AG09309 (cell line): ENCODE data around the gene AK9.
"Not testable (repeated sequence)": the region's sequence is repeated elsewhere in the genome, so short reads cannot be mapped to it uniquely, and the experiment has no call there.

Source experiments
- DNase-seq: peaks from one replicate; pipeline ENCODE4 v3.0.0-alpha.2; 2010; ENCODE audit warnings: low read depth
- H3K4me3 ChIP-seq: 2 replicates; pipeline ENCODE4 v1.5.1; 2011; ENCODE audit warnings: mild to moderate bottlenecking, low read depth, low read length, moderate library complexity; ENCODE audit not compliant: control insufficient read depth
- CTCF ChIP-seq: IDR thresholded peaks from 2 replicates; pipeline ENCODE4 v1.5.1; 2011; ENCODE audit warnings: mild to moderate bottlenecking, low read depth, low read length, inconsistent platforms; ENCODE audit not compliant: insufficient read depth, control insufficient read depth; ENCODE audit errors: missing control alignments

AK9 gene

GRCh38 chr6:109467696-109468095 lies 223.3 kb downstream of the AK9 start:
- no peak overlapping the region for H3K4me3 ChIP-seq
- no peak for DNase-seq
- no peak for TF ChIP-seq CTCF

- no peak for DNase-seq
- no peak overlapping the region for H3K4me3 ChIP-seq
- no peak for TF ChIP-seq CTCF
These were observed 224.6 kb downstream of the AK9 start for GRCh38 chr6:109466212-109466923.

GRCh38 chr6:109465772-109466171 lies 225.2 kb downstream of the AK9 start:
- no peak for DNase-seq
- TF ChIP-seq CTCF = no peak
- no peak overlapping the region for H3K4me3 ChIP-seq

- no peak for TF ChIP-seq CTCF
- H3K4me3 ChIP-seq = no peak overlapping the region
- no peak for DNase-seq
These were observed 229.1 kb downstream of the AK9 start for GRCh38 chr6:109461733-109462526.

- DNase-seq, H3K4me3 ChIP-seq: not testable (repeated sequence)
These were observed 229.8 kb downstream of the AK9 start for GRCh38 chr6:109461205-109461604.

GRCh38 chr6:109460161-109460829 lies 230.7 kb downstream of the AK9 start:
- no peak overlapping the region for H3K4me3 ChIP-seq
- no peak for DNase-seq
- no peak for TF ChIP-seq CTCF
